Heart left ventricle (tissue), 13 donors: Measurements from ENCODE around the gene IL31.

Experiments used
- CTCF ChIP-seq, 12 donors: fragments of 200-600 bp; sonication (generic) in 4 of 12; IDR thresholded peaks; one replicate each; pipeline versions ENCODE4 v1.5.0 to v1.8.0; 2018 to 2022; ENCODE audit warnings: antibody characterized with exemption in 12 of 12, mild to moderate bottlenecking in 5 of 12
- POLR2A ChIP-seq, 2 donors: fragments of 450-650 bp; IDR thresholded peaks; one replicate each; pipeline ENCODE4 v1.6.1; 2017; ENCODE audit warnings: antibody characterized with exemption in 2 of 2, mild to moderate bottlenecking in 2 of 2, moderate library complexity in 2 of 2
- donor health status: ischemic (EF 13 %, LVEDD 7.1; RV severe dilation, severe dysfunction).
- donor health status: DM: no; HTN: yes; CAD: no.
- donor health status: DM: no; HTN: no; CAD: no.
- donor health status: ischemic (EF 25% LVEDD 6.9; RV normal size, moderate dysfunction).
- donor health status: ischemic (EF 25% LVEDD 5.7; RV mildly dilated, moderate dysfunction).
- donor health status: ischemic (EF 35%, LVEDD 5.7; RV mildly dilated, moderate dysfunction).
- donor health status: nonischemic (EF 11% LVEDD 7.7; RV severe dilation, severe dysfunction).
- donor health status: DM: yes; HTN: yes; CAD: no.
- donor health status: PGD.
- donor health status: ischemic (EF 29% LVEDD 5.4; RV normal size, mild dysfunction).
- donor health status: nonischemic (EF 23%, LVEDD 6.1; RV moderate dilation, normal function).

- no peak for TF ChIP-seq POLR2A (IDR thresholded peaks at IDR 0.05)
- TF ChIP-seq CTCF (IDR thresholded peaks at IDR 0.05) = no peak
Observed at GRCh38 chr12:122139266-122139665, 34.8 kb downstream of the IL31 start.
